ACHN (cell line): Measurements from ENCODE around the gene S100A8.

ENCODE experiments used
- DNase-seq: peaks from one replicate; pipeline ENCODE4 v3.0.0-alpha.2; 2015
- in situ Hi-C: cut with HindIII; loops from 2 replicates; pipeline ENCODE4 v1.10.0; 2017; ENCODE audit warnings: low sequenced_read_pairs, low pct_ligation_motif_present, low pct_unique_long_range_greater_than_20kb

S100A8 gene

DNA sequence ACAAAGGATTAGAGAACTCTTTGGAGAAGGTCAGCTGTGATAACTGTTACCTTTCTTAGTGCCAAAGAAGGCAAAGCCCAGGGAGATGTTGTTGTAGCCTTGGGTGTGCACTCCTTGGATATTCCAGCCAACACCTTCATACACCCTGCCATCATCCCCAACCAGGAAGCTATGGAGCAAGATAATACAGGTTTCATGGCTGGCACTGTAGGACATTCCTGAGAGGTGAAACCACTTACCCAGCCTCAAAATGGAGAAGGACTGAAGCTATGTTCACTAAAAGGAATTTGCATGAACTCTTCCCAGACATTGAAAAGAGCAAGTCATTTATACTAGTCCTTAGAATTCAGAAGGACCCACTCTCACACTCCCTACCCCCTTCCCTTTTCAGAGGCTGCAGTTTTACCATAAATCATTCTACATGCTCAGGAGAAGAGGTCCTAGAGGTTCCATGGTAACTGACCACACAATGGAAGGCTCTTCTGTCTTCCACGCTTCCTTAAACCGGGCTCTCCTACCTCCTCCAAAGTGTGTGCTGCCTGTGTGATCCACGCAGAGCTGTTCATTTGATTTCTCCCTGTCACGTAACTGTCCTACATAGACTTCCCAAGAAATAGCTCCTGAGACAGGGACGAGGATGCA, 47.7 kb downstream of the S100A8 start:
- in situ Hi-C loops, result no loop called here
- no peak for DNase-seq

DNA sequence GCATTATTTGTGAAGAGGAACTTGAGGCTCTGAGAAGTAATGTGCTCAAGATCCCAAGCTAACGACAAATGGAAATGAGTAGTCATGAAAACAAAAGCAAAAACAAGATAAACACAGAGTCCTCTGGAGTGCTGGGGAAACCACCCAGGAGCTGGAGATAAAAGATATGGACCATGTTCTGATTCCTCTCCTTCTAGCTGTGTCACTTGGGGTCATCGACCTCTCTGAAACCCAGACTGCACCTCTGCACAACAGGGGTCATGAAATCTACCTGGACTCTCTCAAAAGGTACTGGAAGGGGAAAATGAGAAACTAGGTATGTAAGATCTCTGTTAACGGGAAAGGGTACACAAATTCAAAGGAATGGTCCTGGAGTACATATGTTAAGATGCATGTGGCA, 48.7 kb downstream of the S100A8 start:
- in situ Hi-C loops, result no loop called here
- DNase-seq, result no peak

DNA sequence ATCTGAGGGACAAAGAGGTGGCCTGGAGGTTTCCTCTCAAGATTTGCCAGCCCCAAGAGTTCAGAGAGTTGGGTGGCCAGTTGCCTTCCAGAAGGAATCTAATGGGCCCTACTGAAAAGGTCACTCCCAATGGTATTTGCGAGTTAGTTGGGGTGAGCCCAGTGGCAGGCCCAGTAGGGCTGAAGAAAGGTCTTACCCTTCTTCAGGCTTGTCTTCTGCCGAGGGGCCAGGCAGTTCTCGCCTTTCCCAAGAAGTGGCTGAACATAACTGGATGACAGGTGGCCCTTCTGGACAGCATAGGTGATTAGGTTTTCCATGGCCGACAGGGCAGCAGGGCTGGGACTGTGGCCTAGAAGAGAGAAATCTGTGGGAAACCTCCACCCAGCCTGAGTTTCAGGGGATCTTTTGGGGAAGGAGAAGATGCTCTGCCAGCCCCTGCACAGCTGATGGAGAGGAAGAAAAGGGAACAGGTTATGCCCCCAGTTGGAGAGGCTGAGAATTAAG, 49.4 kb downstream of the S100A8 start:
- in situ Hi-C loops, result no loop called here
- no peak for DNase-seq

DNA sequence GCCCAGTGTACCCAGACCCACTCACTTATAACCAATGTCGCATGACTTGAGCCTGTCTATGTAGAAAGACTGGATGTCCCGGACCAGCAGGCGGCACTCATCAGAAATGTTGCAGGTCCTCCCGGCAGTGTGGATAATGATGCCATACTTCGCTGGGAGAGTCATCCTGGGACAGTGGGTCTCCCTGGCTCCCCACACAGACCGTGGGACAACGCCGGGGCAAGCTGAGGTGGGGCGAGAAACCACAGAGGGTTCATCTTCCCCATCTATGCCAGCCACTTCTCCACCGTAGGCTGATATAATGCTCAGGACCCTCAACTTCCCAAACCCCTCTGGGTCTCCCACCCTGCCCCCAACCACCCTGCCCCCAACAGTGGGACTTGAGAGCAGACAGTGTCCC, 50.5 kb downstream of the S100A8 start:
- in situ Hi-C loops, result no loop called here
- DNase-seq, result no peak
